GM12878 (cell line): ENCODE results near the gene STXBP4. TPM values are rescaled to one million over a fixed set of nuclear protein-coding genes. Genes with fewer than 3 reads are reported as not detected.

Source experiments
- ATAC-seq: fragments of 200-7000 bp; cut with Tn5 transposase; 3 replicates; pipeline ENCODE4 v1.9.1; 2020; ENCODE audit warnings: mild to moderate bottlenecking, moderate library complexity
- Bru-seq: library from RNA; stranded (reverse); fragments of 400-500 nt; gene quantifications from one replicate; lab custom pipeline; 2021; lab: Mats Ljungman, UMichigan
- BruChase-seq, 2 experiments: library from RNA; stranded (reverse); fragments of 400-500 nt; gene quantifications; one replicate each; lab custom pipeline; 2021; lab: Mats Ljungman, UMichigan
- BruUV-seq: library from RNA; stranded (reverse); fragments of 400-500 nt; replicated peaks from 2 replicates; lab custom pipeline; 2021; lab: Mats Ljungman, UMichigan
- CTCF ChIA-PET: fragments of 300-600 bp; sonication (Branson Sonifier 250); formaldehyde crosslinking; extraction: SDS; loops from one replicate; lab custom pipeline; 2021; ENCODE audit warnings: inconsistent platforms; lab: Yijun Ruan, JAX
- POLR2A ChIA-PET: fragments of 350-600 bp; formaldehyde crosslinking; extraction: SDS; loops from one replicate; lab custom pipeline; 2021; ENCODE audit warnings: inconsistent platforms; lab: Charles Lee
- RAD21 ChIA-PET: fragments of 300-600 bp; sonication (Branson Sonifier 250); formaldehyde crosslinking; loops from one replicate; lab custom pipeline; 2023; ENCODE audit warnings: antibody characterized with exemption; ENCODE audit not compliant: unreplicated experiment; lab: Charles Lee
- SMC1A ChIA-PET: fragments of 300-600 bp; sonication (Branson Sonifier 250); formaldehyde crosslinking; loops from one replicate; lab custom pipeline; 2023; ENCODE audit not compliant: unreplicated experiment, uncharacterized antibody; lab: Charles Lee
- DNase-seq: peaks from one replicate; pipeline ENCODE4 v3.0.0-alpha.2; 2011; ENCODE audit warnings: low read depth, low spot score
- FAIRE-seq: peaks from 3 replicates; lab custom pipeline; 2011; peaks lifted over from hg19 to GRCh38; lab: Jason Lieb, UNC
- H2AFZ ChIP-seq: 2 replicates; pipeline ENCODE4 v1.6.0; 2011; ENCODE audit warnings: low read depth, low read length, control low read depth; ENCODE audit not compliant: control insufficient read depth
- H3K27ac ChIP-seq: 2 replicates; pipeline ENCODE4 v1.5.1; 2011; ENCODE audit warnings: control low read depth; ENCODE audit not compliant: control insufficient read depth, insufficient read depth
- H3K27me3 ChIP-seq, 2 experiments: replicated peaks in 1 of 2; 2 replicates each; pipeline versions ENCODE4 v1.6.0 to v1.6.1; 2011; ENCODE audit warnings: low read length in 1 of 2; ENCODE audit not compliant: control insufficient read depth in 2 of 2, insufficient read depth in 2 of 2
- H3K36me3 ChIP-seq, 2 experiments: 2 replicates each; pipeline ENCODE4 v1.5.1; 2011; ENCODE audit warnings: low read length in 1 of 2; ENCODE audit not compliant: control insufficient read depth in 2 of 2, insufficient read depth in 2 of 2
- H3K4me1 ChIP-seq: 2 replicates; pipeline ENCODE4 v1.6.1; 2011; ENCODE audit warnings: mild to moderate bottlenecking, low read length, moderate library complexity, mixed read lengths; ENCODE audit not compliant: control insufficient read depth, insufficient read depth
- H3K4me2 ChIP-seq: 2 replicates; pipeline ENCODE4 v1.6.0; 2011; ENCODE audit warnings: control low read depth; ENCODE audit not compliant: control insufficient read depth, insufficient read depth
- H3K4me3 ChIP-seq: fragments of 200-600 bp; sonication (generic); 2 replicates; pipeline ENCODE4 v1.5.1; 2016
- H3K79me2 ChIP-seq: 2 replicates; pipeline ENCODE4 v1.6.0; 2011; ENCODE audit warnings: low read length; ENCODE audit not compliant: control insufficient read depth, insufficient read depth
- H3K9ac ChIP-seq: 2 replicates; pipeline ENCODE4 v1.8.0; 2011; ENCODE audit warnings: low read length, control low read depth, mixed read lengths; ENCODE audit not compliant: control insufficient read depth, insufficient read depth
- H3K9me3 ChIP-seq: replicated peaks from 3 replicates; pipeline ENCODE4 v1.5.1; 2011; ENCODE audit warnings: mild to moderate bottlenecking, low read length; ENCODE audit not compliant: control insufficient read depth, insufficient read depth
- H4K20me1 ChIP-seq: 2 replicates; pipeline ENCODE4 v1.6.0; 2011; ENCODE audit not compliant: control insufficient read depth, insufficient read depth
- ATF7 ChIP-seq: fragments of 450-650 bp; IDR thresholded peaks from 2 replicates; pipeline ENCODE4 v1.6.1; 2016; ENCODE audit warnings: low read depth, mild to moderate bottlenecking
- BMI1 ChIP-seq: fragments of 450-650 bp; IDR thresholded peaks from 2 replicates; pipeline ENCODE4 v1.6.1; 2016; ENCODE audit warnings: mild to moderate bottlenecking, moderate library complexity, borderline replicate concordance
- CBX5 ChIP-seq: sonication (generic); IDR thresholded peaks from 2 replicates; pipeline ENCODE4 v1.6.1; 2016; ENCODE audit warnings: low read depth, moderate library complexity, mild to moderate bottlenecking, inconsistent platforms
- CREM ChIP-seq: IDR thresholded peaks from 2 replicates; pipeline ENCODE4 v1.6.1; 2014; ENCODE audit warnings: antibody characterized with exemption, low read depth
- FOS ChIP-seq: IDR thresholded peaks from 3 replicates; pipeline ENCODE4 v1.6.1; 2011; ENCODE audit warnings: borderline replicate concordance; ENCODE audit not compliant: insufficient read length; ENCODE audit errors: extremely low read depth
- KLF5 ChIP-seq: fragments of 450-650 bp; IDR thresholded peaks from 2 replicates; pipeline ENCODE4 v1.6.1; 2014; ENCODE audit warnings: mild to moderate bottlenecking; ENCODE audit not compliant: partially characterized antibody
- MTA2 ChIP-seq: fragments of 450-650 bp; IDR thresholded peaks from 2 replicates; pipeline ENCODE4 v1.6.1; 2016; ENCODE audit warnings: low read depth, mild to moderate bottlenecking, moderate library complexity
- NBN ChIP-seq: fragments of 450-650 bp; IDR thresholded peaks from 2 replicates; pipeline ENCODE4 v1.6.1; 2016
- NFYB ChIP-seq: IDR thresholded peaks from 2 replicates; pipeline ENCODE4 v1.6.1; 2011; ENCODE audit warnings: low read depth, mild to moderate bottlenecking, low read length, improper control_type of control experiment, moderate library complexity; ENCODE audit not compliant: insufficient read depth
- PKNOX1 ChIP-seq: fragments of 450-650 bp; IDR thresholded peaks from 2 replicates; pipeline ENCODE4 v1.6.1; 2016; ENCODE audit warnings: mild to moderate bottlenecking
- RBBP5 ChIP-seq: fragments of 200-600 bp; sonication (generic); conservative IDR thresholded peaks from 2 replicates; pipeline ENCODE4 v1.6.1; 2016
- TARDBP ChIP-seq: IDR thresholded peaks from 2 replicates; pipeline ENCODE4 v1.6.1; 2016; ENCODE audit warnings: borderline replicate concordance
- ZNF207 ChIP-seq: fragments of 450-650 bp; IDR thresholded peaks from 2 replicates; pipeline ENCODE4 v1.6.1; 2014; ENCODE audit warnings: antibody characterized with exemption, mild to moderate bottlenecking, borderline replicate concordance
- WGBS: methylation state at CpG from one replicate; pipeline ENCODE4 v1.1.6; 2016; ENCODE audit warnings: low lambda C conversion rate; ENCODE audit not compliant: insufficient replicate concordance, insufficient coverage; ENCODE audit errors: missing lambda C conversion rate; 5-methylcytosine and 5-hydroxymethylcytosine counted together
- in situ Hi-C: fragments of 300-500 bp; cut with MboI; formaldehyde crosslinking; loops from 9 replicates; pipeline ENCODE4 v1.14.3; 2018; ENCODE audit warnings: mixed read lengths
- intact Hi-C: fragments of 100-400 bp; cut with micrococcal nuclease; formaldehyde crosslinking; loops from one replicate; pipeline ENCODE4 v1.14.2; 2022; ENCODE audit not compliant: unreplicated experiment
- long read RNA-seq, 2 experiments: library from polyadenylated mRNA; unstranded; transcript quantifications; one replicate each; pipeline ENCODE4 v2.0.0, GENCODE V29; 2019 to 2020
- polyA minus RNA-seq, 3 experiments: library from RNA; depleted of rRNA, polyadenylated mRNA; stranded (reverse); fragments of >200 nt; gene quantifications; 2 replicates each; pipeline ENCODE4 v1.2.3, GENCODE V29; 2011
- polyA plus RNA-seq, 11 experiments: library from polyadenylated mRNA; depleted of rRNA in 4 of 11; unstranded in 6 of 11; stranded (reverse) in 5 of 11; fragments of >200 nt; fragmentation: Nextera tagmentation in 4 of 11; fragmentation: Illumina TruSeq in 1 of 11; extraction: Ambion mirVana in 4 of 11; extraction: Trizol in 1 of 11; gene quantifications; 1 replicate in 1 of 11; 2 replicates in 10 of 11; pipeline versions ENCODE4 v1.2.1 to v1.2.3, GENCODE V29; 2011 to 2016; ENCODE audit warnings: inconsistent platforms in 2 of 11, missing spikeins in 2 of 11, low read depth in 1 of 11
- total RNA-seq, 4 experiments: library from RNA; depleted of rRNA in 3 of 4; stranded (reverse); fragments of >200 nt in 3 of 4; fragmentation: Illumina TruSeq in 1 of 4; extraction: Trizol in 1 of 4; gene quantifications; 2 replicates each; pipeline versions ENCODE4 v1.2.1 to v1.2.3, GENCODE V29; 2013 to 2021
- TF ChIP-seq, protein P1 (sequence below): IDR thresholded peaks from 2 replicates; pipeline ENCODE4 v1.6.1; 2012; ENCODE audit warnings: low read depth, low read length, improper control_type of control experiment
- TF ChIP-seq, protein P2 (sequence below), 3 experiments: IDR thresholded peaks in 2 of 3; conservative IDR thresholded peaks in 1 of 3; 2 replicates each; pipeline ENCODE4 v1.5.1; 2011; ENCODE audit warnings: low read depth in 3 of 3, low read length in 3 of 3, mild to moderate bottlenecking in 3 of 3, control low read depth in 2 of 3, moderate library complexity in 2 of 3, inconsistent platforms in 1 of 3, mixed read lengths in 1 of 3; ENCODE audit not compliant: control insufficient read depth in 2 of 3, insufficient read depth in 1 of 3; ENCODE audit errors: extremely low read depth in 1 of 3

STXBP4 gene
- total RNA-seq (2013; cell fraction: nucleolus; rRNA removed), result 73.9 and 87.4 TPM in 2 replicates
- total RNA-seq (2014; rRNA removed) (4.3 and 8.8 TPM in 2 replicates), total RNA-seq (2014; rRNA removed; fragmentation: Illumina TruSeq; extraction: Trizol) (9.1 and 11.7 TPM in 2 replicates), total RNA-seq (2021) (7.2 and 7.5 TPM in 2 replicates), polyA plus RNA-seq (2011; rRNA removed) (5.4 and 7.3 TPM in 2 replicates), polyA plus RNA-seq (2014; fragmentation: Illumina TruSeq; extraction: Trizol) (9.8 and 14.5 TPM in 2 replicates), polyA plus RNA-seq (2014; fragmentation: Nextera tagmentation; extraction: Ambion mirVana) (1 to 10 TPM; 4.8 to 5.5 TPM), polyA plus RNA-seq (2014; rRNA removed) (2.1 and 6.1 TPM in 2 replicates), polyA plus RNA-seq (2016; fragmentation: Nextera tagmentation; extraction: Ambion mirVana) (10 to 100 TPM in 1 of 2 experiments, 1 to 10 TPM in 1; 7.8 to 11.0 TPM), polyA minus RNA-seq (2011; rRNA and poly(A)+ RNA removed) (7.5 and 9.2 TPM in 2 replicates), Bru-seq, nascent RNA (percentile 57 among the genes with signal in this experiment), BruChase-seq, experiment 1, labeled RNA remaining after a 6-hour chase (percentile 57 among the genes with signal in this experiment), BruChase-seq, experiment 2, labeled RNA remaining after a 2-hour chase (percentile 59 among the genes with signal in this experiment)
- 0.77 TPM for polyA plus RNA-seq (2011; ENCODE audit: low read depth)
- 1.8 and 2.3 TPM in 2 replicates for polyA plus RNA-seq (2011; cell fraction: cytosol; rRNA removed)
- polyA plus RNA-seq (2011; cell fraction: nucleus; rRNA removed), result 7.4 and 9.0 TPM in 2 replicates
- 2.1 and 3.8 TPM in 2 replicates for polyA plus RNA-seq (2012)
- polyA minus RNA-seq (2011; cell fraction: cytosol; rRNA and poly(A)+ RNA removed), result 1.9 and 2.4 TPM in 2 replicates
- 15.6 and 20.6 TPM in 2 replicates for polyA minus RNA-seq (2011; cell fraction: nucleus; rRNA and poly(A)+ RNA removed)
- long read RNA-seq, experiment 1, full-length matches to known transcripts, result 1 of 4 reads
- long read RNA-seq, experiment 1, partial matches to known transcripts, result 0 of 4 reads
- long read RNA-seq, experiment 1, other reads (novel, unspliced or antisense), result 3 of 4 reads
- long read RNA-seq, experiment 2, full-length matches to known transcripts, result 6 of 29 reads
- long read RNA-seq, experiment 2, partial matches to known transcripts, result 12 of 29 reads
- long read RNA-seq, experiment 2, other reads (novel, unspliced or antisense), result 11 of 29 reads

DNA sequence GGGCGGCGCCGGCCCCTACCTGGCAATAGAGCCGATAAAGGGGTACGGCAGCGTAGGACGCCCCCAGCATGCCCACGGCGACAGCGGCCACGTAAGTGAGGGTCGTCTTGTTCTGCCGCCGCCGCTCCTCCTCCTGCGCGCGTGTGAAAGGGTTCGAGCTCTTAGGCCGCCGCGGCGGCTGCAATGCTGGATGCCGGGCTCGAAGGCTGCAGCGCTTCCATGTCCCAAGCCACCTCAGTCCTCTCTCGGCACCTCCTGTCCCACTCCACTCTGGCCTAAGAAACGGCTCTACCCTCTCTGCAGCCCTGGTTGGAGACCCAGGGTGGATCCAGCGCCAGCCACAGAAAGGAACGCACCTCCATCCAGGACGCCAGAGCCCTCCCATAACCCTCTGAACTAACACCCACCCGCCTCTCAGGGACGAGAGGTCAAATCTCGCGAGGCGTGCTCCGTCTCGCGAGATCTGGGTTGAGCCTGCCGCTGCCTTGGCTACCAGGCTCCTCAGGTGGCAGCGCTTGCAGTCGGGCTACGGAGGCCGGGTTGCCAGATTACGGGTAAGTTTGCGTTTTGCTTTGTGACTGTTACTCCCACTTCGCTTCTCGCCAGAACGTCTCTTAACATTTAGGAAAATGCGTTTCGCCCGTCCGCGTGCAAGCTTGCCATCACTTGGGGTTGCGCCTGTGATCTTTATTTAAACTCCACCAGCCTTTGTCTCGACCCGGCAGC, at the start of gene STXBP4, which contains the start of gene COX11:
STXBP4 (plus strand) TSS at position 504 of the 726 bp plus-strand sequence. CDS start 17,455 bp downstream, outside the sequence.
COX11 (minus strand) TSS at position 393 of the 726 bp plus-strand sequence; CDS start at position 385, 8 bp downstream.
- POLR2A ChIA-PET, result interaction anchor here (1.1 kb wide), 1 partner anchor 9 kb away, joined by 3 read pairs; no protein-coding TSS in a partner anchor
- H3K4me1 ChIP-seq, result peaks cover 8% of the 10 kb centered on the region; the same call in 1 of the 2 replicates
- BruUV-seq, result TSS peak; percentile 69
- no peaks in the 10 kb centered on the region for H3K27me3 ChIP-seq
- under 1% methylated on average over 57 of the region's 57 CpGs for WGBS
- peak within 1 kb of the TSS; percentile 85 for H3K27ac ChIP-seq
- H3K4me2 ChIP-seq, result peak within 1 kb of the TSS; percentile 85
- H3K36me3 ChIP-seq, result no peaks in the 10 kb centered on the region
- peak within 1 kb of the TSS; percentile 99 for H2AFZ ChIP-seq
- RAD21 ChIA-PET, result no interaction called here
- peak within 1 kb of the TSS; percentile 89 for H3K4me3 ChIP-seq
- DNase-seq (peak; percentile 95), FAIRE-seq (peak; percentile 87), ATAC-seq (peak; percentile 94)
- H4K20me1 ChIP-seq, result no peaks in the 10 kb centered on the region
- CTCF ChIA-PET, result interaction anchor here (1.5 to 3.1 kb wide), 2 partner anchors 24 to 37 kb away, joined by 3 to 26 read pairs; no protein-coding TSS in a partner anchor
- in situ Hi-C loops, result no loop called here
- intact Hi-C loops, result loop anchor here (2.0 kb wide), 1 partner anchor 66 kb away; no protein-coding TSS in a partner anchor
- SMC1A ChIA-PET, result interaction anchor here (0.8 to 2.2 kb wide), 4 partner anchors 17 to 272 kb away, joined by 3 to 8 read pairs (median 4); no protein-coding TSS in a partner anchor
- peaks cover 45% of the 10 kb centered on the region for H3K79me2 ChIP-seq
- no peaks in the 10 kb centered on the region for H3K9me3 ChIP-seq
- H3K9ac ChIP-seq, result peak within 1 kb of the TSS; percentile 92
- TF ChIP-seq BMI1, result peak; percentile 89
- no peak; the same call in 1 of the 2 replicates for TF ChIP-seq NBN
- no peak for TF ChIP-seq MTA2
- TF ChIP-seq, protein P1, sequence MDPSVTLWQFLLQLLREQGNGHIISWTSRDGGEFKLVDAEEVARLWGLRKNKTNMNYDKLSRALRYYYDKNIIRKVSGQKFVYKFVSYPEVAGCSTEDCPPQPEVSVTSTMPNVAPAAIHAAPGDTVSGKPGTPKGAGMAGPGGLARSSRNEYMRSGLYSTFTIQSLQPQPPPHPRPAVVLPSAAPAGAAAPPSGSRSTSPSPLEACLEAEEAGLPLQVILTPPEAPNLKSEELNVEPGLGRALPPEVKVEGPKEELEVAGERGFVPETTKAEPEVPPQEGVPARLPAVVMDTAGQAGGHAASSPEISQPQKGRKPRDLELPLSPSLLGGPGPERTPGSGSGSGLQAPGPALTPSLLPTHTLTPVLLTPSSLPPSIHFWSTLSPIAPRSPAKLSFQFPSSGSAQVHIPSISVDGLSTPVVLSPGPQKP, result no peak
- no peak; the same call in 1 of the 2 replicates for TF ChIP-seq NFYB
- no peak for TF ChIP-seq ZNF207
- TF ChIP-seq RBBP5, result peak; percentile 99
- no peak for TF ChIP-seq TARDBP
- TF ChIP-seq ATF7, result no peak
- TF ChIP-seq, protein P2, sequence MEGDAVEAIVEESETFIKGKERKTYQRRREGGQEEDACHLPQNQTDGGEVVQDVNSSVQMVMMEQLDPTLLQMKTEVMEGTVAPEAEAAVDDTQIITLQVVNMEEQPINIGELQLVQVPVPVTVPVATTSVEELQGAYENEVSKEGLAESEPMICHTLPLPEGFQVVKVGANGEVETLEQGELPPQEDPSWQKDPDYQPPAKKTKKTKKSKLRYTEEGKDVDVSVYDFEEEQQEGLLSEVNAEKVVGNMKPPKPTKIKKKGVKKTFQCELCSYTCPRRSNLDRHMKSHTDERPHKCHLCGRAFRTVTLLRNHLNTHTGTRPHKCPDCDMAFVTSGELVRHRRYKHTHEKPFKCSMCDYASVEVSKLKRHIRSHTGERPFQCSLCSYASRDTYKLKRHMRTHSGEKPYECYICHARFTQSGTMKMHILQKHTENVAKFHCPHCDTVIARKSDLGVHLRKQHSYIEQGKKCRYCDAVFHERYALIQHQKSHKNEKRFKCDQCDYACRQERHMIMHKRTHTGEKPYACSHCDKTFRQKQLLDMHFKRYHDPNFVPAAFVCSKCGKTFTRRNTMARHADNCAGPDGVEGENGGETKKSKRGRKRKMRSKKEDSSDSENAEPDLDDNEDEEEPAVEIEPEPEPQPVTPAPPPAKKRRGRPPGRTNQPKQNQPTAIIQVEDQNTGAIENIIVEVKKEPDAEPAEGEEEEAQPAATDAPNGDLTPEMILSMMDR (IDR thresholded peaks at IDR 0.05 in 2 of 3, conservative IDR thresholded peaks at IDR 0.05 in 1 of 3; ENCODE audit: control insufficient read depth in 2 of 3, extremely low read depth in 1 of 3, insufficient read depth in 1 of 3, low read depth in 3 of 3, low read length in 3 of 3), result peak in 1 of 3 experiments; percentile 47; a peak in 3 of 6 replicates
- peak; percentile 78 for TF ChIP-seq PKNOX1
- TF ChIP-seq KLF5, result no peak
- TF ChIP-seq FOS, result no peak
- TF ChIP-seq CREM, result peak; percentile 49
- no peak for TF ChIP-seq CBX5
